HAP-1 (cell line): ENCODE data around the gene SORCS2.

Experiments
- DNase-seq, 2 experiments: peaks; one replicate each; pipeline ENCODE4 v3.0.0-alpha.2; 2016 to 2020; ENCODE audit warnings: low spot score in 2 of 2
- H3K27me3 ChIP-seq: fragments of 250-450 bp; sonication (Bioruptor Pico); 2 replicates; pipeline ENCODE4 v1.5.1; 2020; ENCODE audit warnings: low read depth, mild to moderate bottlenecking, moderate library complexity
- H3K36me3 ChIP-seq: fragments of 250-450 bp; sonication (Bioruptor Pico); replicated peaks from 2 replicates; pipeline ENCODE4 v1.5.1; 2020; ENCODE audit warnings: mild to moderate bottlenecking
- H3K4me1 ChIP-seq: fragments of 250-450 bp; sonication (Bioruptor Pico); 2 replicates; pipeline ENCODE4 v1.5.1; 2020; ENCODE audit warnings: mild to moderate bottlenecking
- H3K4me3 ChIP-seq: fragments of 250-450 bp; sonication (Bioruptor Pico); 2 replicates; pipeline ENCODE4 v1.5.1; 2020; ENCODE audit warnings: mild to moderate bottlenecking, moderate library complexity
- H3K9me3 ChIP-seq: fragments of 250-450 bp; sonication (Bioruptor Pico); 2 replicates; pipeline ENCODE4 v1.5.1; 2020; ENCODE audit warnings: mild to moderate bottlenecking, moderate library complexity
- in situ Hi-C: fragments of 300-500 bp; cut with MboI; formaldehyde crosslinking; loops from 3 replicates; pipeline ENCODE4 v1.14.3; 2020; ENCODE audit warnings: low sequenced_read_pairs, inconsistent platforms, mixed read lengths

Gene SORCS2

GRCh38 chr4:7287918-7288280 is 95.6 kb downstream of the SORCS2 start:
- H3K4me1 ChIP-seq: no peaks in the 10 kb centered on the region
- no peak for DNase-seq
- in situ Hi-C loops: no loop called here

GRCh38 chr4:7288751-7289523 is 96.6 kb downstream of the SORCS2 start:
- in situ Hi-C loops: no loop called here
- peaks cover 16% of the 10 kb centered on the region for H3K27me3 ChIP-seq
- H3K4me1 ChIP-seq: no peaks in the 10 kb centered on the region

More at GRCh38 chr4:7287918-7288280, 95.6 kb downstream of the SORCS2 start:
- H3K9me3 ChIP-seq: no peaks in the 10 kb centered on the region
- H3K27me3 ChIP-seq: peaks cover 13% of the 10 kb centered on the region
- no peak overlapping the region for H3K4me3 ChIP-seq
- H3K36me3 ChIP-seq: no peaks in the 10 kb centered on the region

GRCh38 chr4:7289589-7289988 is 97.3 kb downstream of the SORCS2 start:
- no peaks in the 10 kb centered on the region for H3K9me3 ChIP-seq
- DNase-seq: no peak
- H3K4me1 ChIP-seq: no peaks in the 10 kb centered on the region
- peaks cover 16% of the 10 kb centered on the region for H3K27me3 ChIP-seq
- H3K36me3 ChIP-seq: no peaks in the 10 kb centered on the region
- H3K4me3 ChIP-seq: no peak overlapping the region
- in situ Hi-C loops: no loop called here

More at GRCh38 chr4:7288751-7289523, 96.6 kb downstream of the SORCS2 start:
- no peak for DNase-seq
- no peaks in the 10 kb centered on the region for H3K9me3 ChIP-seq
- H3K4me3 ChIP-seq: no peak overlapping the region
- no peaks in the 10 kb centered on the region for H3K36me3 ChIP-seq

GRCh38 chr4:7291372-7292114 is 99.2 kb downstream of the SORCS2 start:
- Histone ChIP-seq H3K4me1 (no peaks in the 10 kb centered on the region), H3K36me3 (no peaks in the 10 kb centered on the region), H3K27me3 (peaks cover 16% of the 10 kb centered on the region), H3K4me3 (no peak overlapping the region), H3K9me3 (no peaks in the 10 kb centered on the region)
- in situ Hi-C loops: no loop called here
- no peak for DNase-seq

- H3K9me3 ChIP-seq: no peaks in the 10 kb centered on the region
- no peaks in the 10 kb centered on the region for H3K4me1 ChIP-seq
- in situ Hi-C loops: no loop called here
- H3K36me3 ChIP-seq: no peaks in the 10 kb centered on the region
- no peak overlapping the region for H3K4me3 ChIP-seq
- H3K27me3 ChIP-seq: peaks cover 9% of the 10 kb centered on the region
- no peak for DNase-seq
These were observed 101.4 kb downstream of the SORCS2 start for GRCh38 chr4:7293703-7294102.

GRCh38 chr4:7294176-7294756 is 101.9 kb downstream of the SORCS2 start:
- DNase-seq: no peak
- Histone ChIP-seq H3K4me3 (no peak overlapping the region), H3K27me3 (peaks cover 9% of the 10 kb centered on the region), H3K4me1 (no peaks in the 10 kb centered on the region), H3K36me3 (no peaks in the 10 kb centered on the region), H3K9me3 (no peaks in the 10 kb centered on the region)
- in situ Hi-C loops: no loop called here

- Histone ChIP-seq H3K36me3 (no peaks in the 10 kb centered on the region), H3K4me3 (no peak overlapping the region), H3K4me1 (no peaks in the 10 kb centered on the region), H3K27me3 (peaks cover 9% of the 10 kb centered on the region), H3K9me3 (no peaks in the 10 kb centered on the region)
- no peak for DNase-seq
- in situ Hi-C loops: no loop called here
These were observed 103.0 kb downstream of the SORCS2 start for GRCh38 chr4:7295197-7295910.

- Histone ChIP-seq H3K9me3 (no peaks in the 10 kb centered on the region), H3K27me3 (peaks cover 9% of the 10 kb centered on the region), H3K36me3 (no peaks in the 10 kb centered on the region), H3K4me1 (no peaks in the 10 kb centered on the region), H3K4me3 (no peak overlapping the region)
- in situ Hi-C loops: no loop called here
- peak in 1 of 2 experiments; percentile 36 for DNase-seq
These were observed 103.7 kb downstream of the SORCS2 start for GRCh38 chr4:7295911-7296660.

- no peak for DNase-seq
- Histone ChIP-seq H3K4me1 (no peaks in the 10 kb centered on the region), H3K36me3 (no peaks in the 10 kb centered on the region), H3K9me3 (no peaks in the 10 kb centered on the region), H3K27me3 (peaks cover 9% of the 10 kb centered on the region), H3K4me3 (no peak overlapping the region)
- in situ Hi-C loops: no loop called here
These were observed 104.5 kb downstream of the SORCS2 start for GRCh38 chr4:7296661-7297335.

GRCh38 chr4:7297374-7297773 is 105.0 kb downstream of the SORCS2 start:
- no peak overlapping the region for H3K4me3 ChIP-seq
- H3K9me3 ChIP-seq: no peaks in the 10 kb centered on the region
- in situ Hi-C loops: no loop called here
- H3K4me1 ChIP-seq: no peaks in the 10 kb centered on the region
- no peaks in the 10 kb centered on the region for H3K36me3 ChIP-seq
- peaks cover 9% of the 10 kb centered on the region for H3K27me3 ChIP-seq
- DNase-seq: no peak

GRCh38 chr4:7297881-7298280 is 105.5 kb downstream of the SORCS2 start:
- Histone ChIP-seq H3K4me1 (no peaks in the 10 kb centered on the region), H3K27me3 (peaks cover 5% of the 10 kb centered on the region), H3K36me3 (no peaks in the 10 kb centered on the region), H3K9me3 (no peaks in the 10 kb centered on the region), H3K4me3 (no peak overlapping the region)
- in situ Hi-C loops: no loop called here
- no peak for DNase-seq

GRCh38 chr4:7298619-7299009 is 106.3 kb downstream of the SORCS2 start:
- H3K4me1 ChIP-seq: no peaks in the 10 kb centered on the region
- H3K27me3 ChIP-seq: peaks cover 6% of the 10 kb centered on the region
- DNase-seq: no peak
- H3K4me3 ChIP-seq: no peak overlapping the region
- in situ Hi-C loops: no loop called here
- no peaks in the 10 kb centered on the region for H3K9me3 ChIP-seq
- H3K36me3 ChIP-seq: no peaks in the 10 kb centered on the region
